BLaER1 treated with 17β-estradiol and CSF1 and Interleukin-3, amounts not matched to agents 10 nM and 100 nM (cell line): ENCODE data around the gene CDC42SE2.
"Not testable (repeated sequence)": the region's sequence is repeated elsewhere in the genome, so short reads cannot be mapped to it uniquely, and the experiment has no call there.

Experiments
- H3K27ac ChIP-seq, 11 experiments: shearing (Covaris generic); formaldehyde crosslinking; 2 replicates each; pipeline ENCODE4 v1.8.1; 2022
- H3K27me3 ChIP-seq, 11 experiments: shearing (Covaris generic); formaldehyde crosslinking; 2 replicates each; pipeline ENCODE4 v1.8.1; 2022
- H3K36me3 ChIP-seq, 11 experiments: shearing (Covaris generic); formaldehyde crosslinking; 2 replicates each; pipeline ENCODE4 v1.8.1; 2022
- H3K4me1 ChIP-seq, 10 experiments: shearing (Covaris generic); formaldehyde crosslinking; 2 replicates each; pipeline ENCODE4 v1.8.1; 2022
- H3K4me2 ChIP-seq, 11 experiments: shearing (Covaris generic); formaldehyde crosslinking; 2 replicates each; pipeline ENCODE4 v1.8.1; 2022
- H3K4me3 ChIP-seq, 10 experiments: shearing (Covaris generic); formaldehyde crosslinking; 2 replicates each; pipeline ENCODE4 v1.8.1; 2022
- H3K9ac ChIP-seq, 11 experiments: shearing (Covaris generic); formaldehyde crosslinking; 2 replicates each; pipeline ENCODE4 v1.8.1; 2022
- H3K9me3 ChIP-seq, 11 experiments: shearing (Covaris generic); formaldehyde crosslinking; replicated peaks in 1 of 11; 2 replicates each; pipeline ENCODE4 v1.8.1; 2022
- H4K20me1 ChIP-seq, 11 experiments: shearing (Covaris generic); formaldehyde crosslinking; 2 replicates each; pipeline ENCODE4 v1.8.1; 2022
- Cebpa-rat ChIP-seq, 11 experiments: shearing (Covaris generic); IDR thresholded peaks; 2 replicates each; pipeline ENCODE4 v1.8.1; 2022

The CDC42SE2 gene

GRCh38 chr5:131322926-131323325 lies 59.1 kb downstream of the CDC42SE2 start:
- peaks cover 2 to 97% (median 39%) of the 10 kb centered on the region in 11 experiments; a peak in 16 of 22 replicates for H4K20me1 ChIP-seq
- H3K27me3 ChIP-seq, result no peaks in the 10 kb centered on the region
- H3K36me3 ChIP-seq, result peaks cover 46 to 99% (median 89%) of the 10 kb centered on the region in 11 experiments
- no peak overlapping the region for H3K4me3 ChIP-seq
- H3K9me3 ChIP-seq, result peaks cover 5 to 83% (median 64%) of the 10 kb centered on the region in 11 experiments; a peak in 21 of 22 replicates
- no peak overlapping the region for H3K4me2 ChIP-seq
- no peak overlapping the region for H3K27ac ChIP-seq
- no peak for TF ChIP-seq Cebpa-rat (IDR thresholded peaks at IDR 0.05)
- peaks cover 0 to 35% (median 0%) of the 10 kb centered on the region in 10 experiments; a peak in 6 of 20 replicates for H3K4me1 ChIP-seq
- H3K9ac ChIP-seq, result no peak overlapping the region

GRCh38 chr5:131323378-131323777 lies 59.5 kb downstream of the CDC42SE2 start:
- no peak overlapping the region for H3K9ac ChIP-seq
- H3K4me1 ChIP-seq, result peaks cover 0 to 40% (median 0%) of the 10 kb centered on the region in 10 experiments; a peak in 6 of 20 replicates
- no peak for TF ChIP-seq Cebpa-rat (IDR thresholded peaks at IDR 0.05)
- H3K27me3 ChIP-seq, result no peaks in the 10 kb centered on the region
- H3K4me3 ChIP-seq, result no peak overlapping the region
- H3K4me2 ChIP-seq, result no peak overlapping the region
- peaks cover under 1 to 83% (median 64%) of the 10 kb centered on the region in 11 experiments; a peak in 21 of 22 replicates for H3K9me3 ChIP-seq
- H3K27ac ChIP-seq, result no peak overlapping the region
- peaks cover 42 to 99% (median 89%) of the 10 kb centered on the region in 11 experiments for H3K36me3 ChIP-seq
- H4K20me1 ChIP-seq, result peaks cover 2 to 97% (median 39%) of the 10 kb centered on the region in 11 experiments; a peak in 16 of 22 replicates

DNA sequence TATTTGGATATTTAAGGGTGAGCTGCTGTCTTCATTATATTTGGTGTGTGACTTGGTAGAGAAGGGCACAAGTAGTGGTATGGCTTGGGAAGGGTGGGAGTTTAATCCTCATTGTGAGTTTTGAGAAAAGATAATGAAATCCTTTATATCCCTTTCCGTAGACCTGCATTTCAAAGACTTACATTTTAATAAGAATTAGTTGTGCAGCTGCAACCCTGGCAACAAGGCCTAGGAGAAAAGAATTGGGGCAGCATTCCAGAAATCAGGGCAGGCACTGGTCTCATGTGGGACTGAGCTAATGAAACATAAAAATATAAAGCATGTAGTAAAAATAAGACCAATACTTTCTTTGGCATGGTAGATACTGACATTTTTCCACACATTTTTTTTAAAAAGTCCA lies 60.5 kb downstream of the CDC42SE2 start:
- TF ChIP-seq Cebpa-rat (IDR thresholded peaks at IDR 0.05), result no peak
- H3K27me3 ChIP-seq, result no peaks in the 10 kb centered on the region
- peaks cover 32 to 99% (median 89%) of the 10 kb centered on the region in 11 experiments for H3K36me3 ChIP-seq
- peaks cover 0 to 49% (median 0%) of the 10 kb centered on the region in 10 experiments; a peak in 7 of 20 replicates for H3K4me1 ChIP-seq
- no peak overlapping the region for H3K27ac ChIP-seq
- peaks cover 0 to 83% (median 64%) of the 10 kb centered on the region in 11 experiments; a peak in 19 of 22 replicates for H3K9me3 ChIP-seq
- H4K20me1 ChIP-seq, result peaks cover 2 to 97% (median 35%) of the 10 kb centered on the region in 11 experiments; a peak in 17 of 22 replicates
- no peak overlapping the region for H3K4me3 ChIP-seq
- no peak overlapping the region for H3K4me2 ChIP-seq
- H3K9ac ChIP-seq, result no peak overlapping the region

DNA sequence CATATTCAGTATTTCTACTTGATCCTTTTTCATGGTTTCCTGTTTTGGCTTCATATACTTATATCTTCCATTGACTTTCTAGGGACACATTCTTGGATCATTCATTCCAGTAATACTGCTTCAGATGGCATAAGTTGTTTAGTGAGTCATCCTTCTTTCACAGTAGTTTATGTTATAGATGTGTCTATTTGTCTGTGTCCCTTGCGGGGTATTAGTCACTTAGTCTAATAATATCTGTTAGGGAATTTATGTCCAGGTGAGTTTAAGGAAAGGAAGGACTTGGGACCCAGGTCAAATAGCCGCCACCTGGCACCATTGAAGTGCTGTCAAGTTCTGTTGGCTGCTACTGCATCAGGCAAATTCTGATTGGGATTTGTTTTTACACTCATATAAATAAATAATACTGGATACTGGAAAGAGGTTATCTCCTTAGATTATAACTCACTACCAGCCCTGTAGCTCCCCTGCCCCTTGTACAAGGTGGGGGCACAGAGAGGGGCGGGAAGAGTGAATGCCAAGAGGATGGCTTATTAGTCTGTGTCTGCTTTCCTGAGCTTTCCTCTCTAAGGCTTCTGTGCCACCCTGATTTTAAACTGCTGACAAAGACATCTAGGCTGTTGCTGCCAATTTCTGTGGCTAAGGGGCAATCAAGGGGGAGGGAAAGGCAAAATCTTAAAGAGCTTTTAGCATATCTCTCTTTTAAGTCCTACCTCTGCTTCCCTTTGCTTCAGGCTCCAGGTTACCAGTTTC lies 64.9 kb downstream of the CDC42SE2 start:
- peak overlapping the region in 3 of 11 experiments; percentile 60 to 89 (median 67); a peak in 6 of 22 replicates for H3K4me2 ChIP-seq
- no peaks in the 10 kb centered on the region for H3K27me3 ChIP-seq
- peaks cover 0 to 70% (median 30%) of the 10 kb centered on the region in 11 experiments; a peak in 17 of 22 replicates for H4K20me1 ChIP-seq
- H3K36me3 ChIP-seq, result peaks cover 9 to 81% (median 70%) of the 10 kb centered on the region in 11 experiments; a peak in 20 of 22 replicates
- peaks cover 0 to 79% (median 61%) of the 10 kb centered on the region in 11 experiments; a peak in 18 of 22 replicates for H3K9me3 ChIP-seq
- peak overlapping the region in 4 of 11 experiments; percentile 32 to 64 (median 56); a peak in 7 of 22 replicates for H3K27ac ChIP-seq
- no peak for TF ChIP-seq Cebpa-rat (IDR thresholded peaks at IDR 0.05)
- H3K4me1 ChIP-seq, result peaks cover 0 to 33% (median 0%) of the 10 kb centered on the region in 10 experiments; a peak in 7 of 20 replicates
- 0 out of 20 replicates have a peak overlapping the region, but pooled peaks of 1 of the 10 experiments have one; percentile 18 for H3K4me3 ChIP-seq
- H3K9ac ChIP-seq, result no peak overlapping the region

GRCh38 chr5:131329286-131329560 lies 65.4 kb downstream of the CDC42SE2 start:
- no peaks in the 10 kb centered on the region for H3K27me3 ChIP-seq

GRCh38 chr5:131330031-131330430 lies 66.2 kb downstream of the CDC42SE2 start:
- peaks cover 3 to 69% (median 63%) of the 10 kb centered on the region in 11 experiments; a peak in 20 of 22 replicates for H3K36me3 ChIP-seq
- no peaks in the 10 kb centered on the region for H3K27me3 ChIP-seq
- H3K9ac ChIP-seq, result no peak overlapping the region
- H3K4me3 ChIP-seq, result no peak overlapping the region
- H3K4me2 ChIP-seq, result no peak overlapping the region
- H3K4me1 ChIP-seq, result peaks cover 0 to 33% (median 0%) of the 10 kb centered on the region in 10 experiments; a peak in 7 of 20 replicates
- peaks cover 0 to 78% (median 60%) of the 10 kb centered on the region in 11 experiments; a peak in 18 of 22 replicates for H3K9me3 ChIP-seq
- H4K20me1 ChIP-seq, result peaks cover 0 to 57% (median 19%) of the 10 kb centered on the region in 11 experiments; a peak in 16 of 22 replicates
- TF ChIP-seq Cebpa-rat (IDR thresholded peaks at IDR 0.05), result no peak
- no peak overlapping the region for H3K27ac ChIP-seq

More at GRCh38 chr5:131329286-131329560, 65.4 kb downstream of the CDC42SE2 start:
- no peak for TF ChIP-seq Cebpa-rat (IDR thresholded peaks at IDR 0.05)
- peaks cover 0 to 82% (median 62%) of the 10 kb centered on the region in 11 experiments; a peak in 18 of 22 replicates for H3K9me3 ChIP-seq
- H3K4me2 ChIP-seq, result peak overlapping the region in 3 of 11 experiments; percentile 60 to 89 (median 67); a peak in 6 of 22 replicates
- no peak overlapping the region for H3K9ac ChIP-seq
- H3K4me1 ChIP-seq, result peaks cover 0 to 33% (median 0%) of the 10 kb centered on the region in 10 experiments; a peak in 7 of 20 replicates
- peak overlapping the region in 3 of 11 experiments; percentile 51 to 64 (median 60); a peak in 5 of 22 replicates for H3K27ac ChIP-seq
- H4K20me1 ChIP-seq, result peaks cover 0 to 65% (median 27%) of the 10 kb centered on the region in 11 experiments; a peak in 17 of 22 replicates
- 0 out of 20 replicates have a peak overlapping the region, but pooled peaks of 1 of the 10 experiments have one; percentile 18 for H3K4me3 ChIP-seq
- H3K36me3 ChIP-seq, result peaks cover 7 to 77% (median 68%) of the 10 kb centered on the region in 11 experiments; a peak in 20 of 22 replicates

GRCh38 chr5:131335756-131336155 lies 71.9 kb downstream of the CDC42SE2 start:
- Histone ChIP-seq H4K20me1 (peaks cover 0 to 33% (median 1%) of the 10 kb centered on the region in 11 experiments; a peak in 9 of 22 replicates), H3K36me3 (peaks cover 11 to 54% (median 49%) of the 10 kb centered on the region in 11 experiments), H3K4me1 (peaks cover 0 to 13% (median 7%) of the 10 kb centered on the region in 10 experiments; a peak in 12 of 20 replicates), H3K9me3 (peaks cover 18 to 79% (median 74%) of the 10 kb centered on the region in 11 experiments; a peak in 21 of 22 replicates)
- H3K27ac ChIP-seq, H3K9ac ChIP-seq, H3K4me2 ChIP-seq, H3K4me3 ChIP-seq, H3K27me3 ChIP-seq: not testable (repeated sequence)

DNA sequence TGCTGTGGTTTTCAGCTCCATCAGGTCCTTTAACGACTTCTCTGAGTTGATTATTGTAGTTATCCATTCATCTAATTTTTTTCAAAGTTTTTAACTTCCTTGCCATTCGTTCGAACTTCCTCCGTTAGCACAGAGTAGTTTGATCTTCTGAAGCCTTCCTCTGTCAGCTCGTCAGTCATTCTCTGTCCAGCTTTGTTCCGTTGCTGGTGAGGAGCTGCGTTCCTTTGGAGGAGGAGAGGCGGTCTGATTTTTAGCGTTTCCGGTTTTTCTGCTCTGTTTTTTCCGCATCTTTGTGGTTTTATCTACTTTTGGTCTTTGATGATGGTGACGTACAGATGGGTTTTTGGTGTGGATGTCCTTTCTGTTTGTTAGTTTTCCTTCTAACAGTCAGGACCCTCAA lies 72.9 kb downstream of the CDC42SE2 start:
- Histone ChIP-seq H3K4me3 (peak overlapping the region; percentile 21 to 61 (median 47); a peak in 18 of 20 replicates), H3K4me1 (peaks cover 0 to 13% (median 7%) of the 10 kb centered on the region in 10 experiments; a peak in 12 of 20 replicates), H3K27ac (peak overlapping the region in 9 of 11 experiments; percentile 33 to 55 (median 47); a peak in 16 of 22 replicates), H3K9ac (peak overlapping the region in 9 of 11 experiments; percentile 20 to 48 (median 35); a peak in 11 of 22 replicates), H3K9me3 (peaks cover 18 to 80% (median 74%) of the 10 kb centered on the region in 11 experiments; a peak in 21 of 22 replicates), H4K20me1 (peaks cover 0 to 41% (median 0%) of the 10 kb centered on the region in 11 experiments; a peak in 6 of 22 replicates), H3K36me3 (peaks cover 11 to 54% (median 50%) of the 10 kb centered on the region in 11 experiments), H3K4me2 (peak overlapping the region; percentile 42 to 87 (median 53); a peak in 21 of 22 replicates)
- not testable (repeated sequence) for H3K27me3 ChIP-seq

- Histone ChIP-seq H3K4me2 (peak overlapping the region; percentile 42 to 87 (median 53); a peak in 21 of 22 replicates), H3K4me3 (peak overlapping the region; percentile 21 to 61 (median 47); a peak in 18 of 20 replicates), H3K4me1 (peaks cover 0 to 13% (median 7%) of the 10 kb centered on the region in 10 experiments; a peak in 12 of 20 replicates), H4K20me1 (peaks cover 0 to 43% (median 0%) of the 10 kb centered on the region in 11 experiments; a peak in 6 of 22 replicates), H3K9ac (peak overlapping the region in 8 of 11 experiments; percentile 20 to 48 (median 36); a peak in 9 of 22 replicates), H3K9me3 (peaks cover 18 to 83% (median 77%) of the 10 kb centered on the region in 11 experiments; a peak in 21 of 22 replicates), H3K27ac (peak overlapping the region in 9 of 11 experiments; percentile 33 to 55 (median 47); a peak in 17 of 22 replicates), H3K36me3 (peaks cover 11 to 59% (median 54%) of the 10 kb centered on the region in 11 experiments)
- H3K27me3 ChIP-seq, result not testable (repeated sequence)
Measured at GRCh38 chr5:131337240-131338050, 73.6 kb downstream of the CDC42SE2 start.
